ENCODE measurements around the gene DRG1. TPM values are rescaled to one million over a fixed set of nuclear protein-coding genes. Genes with fewer than 3 reads are reported as not detected.
"Not testable (repeated sequence)": the region's sequence is repeated elsewhere in the genome, so short reads cannot be mapped to it uniquely, and the experiment has no call there.

The DRG1 gene
- total RNA-seq, 1 experiment from 2014 or later = 99.8 TPM

DNA sequence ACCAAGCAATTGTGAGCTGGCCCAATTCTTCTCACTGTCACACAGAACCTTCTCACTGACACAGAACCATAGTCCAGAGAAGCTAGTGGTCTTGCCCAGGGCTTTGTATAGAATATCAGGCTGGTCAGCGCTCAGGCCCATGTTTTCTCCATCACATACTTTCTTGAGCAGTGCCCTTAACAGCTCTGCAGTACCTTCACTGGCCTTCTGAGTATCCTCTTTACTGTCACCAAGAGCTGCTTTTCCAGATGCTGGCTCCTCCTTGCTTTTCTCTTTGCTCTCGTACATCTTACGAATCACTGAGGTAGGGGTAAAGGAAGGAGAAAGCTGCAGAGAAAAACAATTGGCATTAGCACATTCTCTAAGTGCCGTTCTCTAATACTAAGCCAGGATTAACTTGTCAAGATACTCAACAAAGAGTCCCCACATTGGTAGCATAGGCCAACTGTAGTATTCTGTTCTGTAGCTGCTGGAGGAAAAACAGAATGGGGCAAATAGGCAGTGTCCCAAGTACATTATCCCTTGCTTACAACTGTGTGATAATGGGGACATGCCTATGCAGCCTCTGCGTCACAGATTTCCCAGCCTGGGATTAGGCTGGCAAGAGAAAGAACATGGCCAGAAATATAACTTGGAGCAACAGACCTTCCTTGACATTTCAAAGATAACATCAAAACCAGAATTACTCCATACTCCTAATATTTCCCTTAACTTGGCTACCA is 43.5 kb downstream of the DRG1 start:
- no peak for DNase-seq (ENCODE audit: low read depth)

DNA sequence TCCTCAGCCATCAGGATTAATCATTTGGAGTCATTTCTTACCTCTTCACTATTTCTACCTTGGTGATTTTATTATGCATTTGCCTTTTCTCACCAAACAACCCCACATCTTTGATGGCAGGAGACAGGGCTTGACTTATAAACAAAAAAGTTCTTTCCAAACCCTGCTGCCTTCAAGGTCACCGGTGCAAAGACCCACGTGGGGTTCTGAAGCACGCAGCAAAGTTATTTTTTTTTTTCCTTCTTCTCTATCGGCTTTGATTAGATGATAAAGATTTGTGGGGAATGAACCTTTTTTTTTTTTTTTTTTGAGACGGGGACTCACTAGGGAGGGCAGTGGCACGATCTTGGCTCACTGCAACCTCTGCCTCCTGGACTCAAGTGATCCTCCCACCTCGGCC is 44.1 kb downstream of the DRG1 start:
- no peak for DNase-seq (ENCODE audit: low read depth)

DNA sequence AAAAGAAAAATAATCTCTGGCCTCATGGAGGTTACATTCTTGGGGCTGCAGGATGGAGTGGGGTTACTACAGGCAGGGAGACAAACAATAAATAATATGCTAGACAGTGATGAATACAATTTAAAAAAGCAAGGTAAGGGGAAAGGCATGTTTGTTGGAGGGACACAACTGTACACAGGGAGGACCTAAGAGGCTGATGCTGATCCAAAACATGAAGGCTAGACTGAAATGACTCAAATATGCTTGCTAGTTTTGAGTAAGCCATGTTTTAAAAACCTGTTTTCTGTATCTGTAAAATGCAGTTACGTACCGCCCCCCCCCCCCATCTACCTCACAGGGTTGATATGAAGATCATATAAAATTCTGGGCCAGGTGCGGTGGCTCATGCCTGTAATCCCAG is 46.2 kb downstream of the DRG1 start:
- no peak for DNase-seq (ENCODE audit: low read depth)

DNA sequence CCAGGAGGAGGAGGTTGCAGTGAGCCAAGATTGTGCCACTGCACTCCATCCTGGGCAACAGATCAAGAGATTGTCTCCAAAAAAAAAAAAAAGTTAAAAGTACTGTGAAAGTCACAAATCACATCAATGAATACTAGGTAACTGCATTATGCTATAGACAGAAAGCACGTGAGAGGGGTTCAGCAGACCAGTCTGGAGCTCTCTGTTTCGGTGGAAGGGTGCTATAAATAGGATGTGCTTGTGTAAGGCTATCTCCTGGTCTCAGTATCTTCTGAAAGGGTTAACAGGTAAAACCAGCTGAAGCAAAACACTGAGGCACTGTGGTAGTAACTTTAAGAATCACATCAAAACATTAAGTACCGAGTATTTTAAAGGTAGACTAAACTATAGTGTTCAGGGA is 46.8 kb downstream of the DRG1 start:
- no peak for DNase-seq (ENCODE audit: low read depth)

DNA sequence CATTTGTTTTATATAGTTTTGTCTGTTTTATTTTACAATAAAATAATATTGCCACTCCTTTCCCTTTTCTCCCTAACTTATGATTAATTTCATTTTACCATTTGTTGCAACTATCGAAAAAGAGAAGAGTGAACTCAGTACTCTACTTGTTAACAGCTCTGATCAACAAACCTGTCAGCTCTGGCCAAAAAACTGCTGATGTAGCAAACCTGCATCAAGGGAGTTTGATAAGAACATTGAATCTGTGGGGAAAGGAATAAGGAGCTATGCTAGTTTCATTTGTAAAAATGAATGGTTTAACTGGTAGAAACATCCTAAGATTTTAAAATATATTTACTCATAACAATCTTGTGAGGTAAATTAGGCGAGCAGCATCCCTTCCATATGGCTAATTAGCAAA is 47.4 kb downstream of the DRG1 start:
- DNase-seq (ENCODE audit: low read depth) = no peak

DNA sequence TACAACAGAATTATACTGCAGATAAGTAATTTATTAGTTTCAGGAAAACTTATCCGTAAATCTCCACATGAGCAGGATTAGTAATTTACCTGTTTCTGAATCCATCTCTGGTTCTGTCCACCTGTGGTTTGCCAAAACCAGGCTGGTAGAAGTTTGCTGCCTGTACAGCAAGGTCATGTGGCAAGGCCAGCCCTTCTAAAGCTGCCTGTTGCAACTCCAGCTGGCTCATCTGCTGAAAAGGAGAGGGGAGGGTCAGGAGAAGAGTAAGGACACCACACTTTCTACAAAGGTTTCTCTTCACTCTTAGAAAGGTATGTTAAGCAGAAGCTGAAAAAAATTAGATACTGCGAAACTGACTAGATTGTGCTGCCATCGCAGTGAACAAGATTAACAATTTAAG is 47.9 kb downstream of the DRG1 start:
- no peak for DNase-seq (ENCODE audit: low read depth)

DNA sequence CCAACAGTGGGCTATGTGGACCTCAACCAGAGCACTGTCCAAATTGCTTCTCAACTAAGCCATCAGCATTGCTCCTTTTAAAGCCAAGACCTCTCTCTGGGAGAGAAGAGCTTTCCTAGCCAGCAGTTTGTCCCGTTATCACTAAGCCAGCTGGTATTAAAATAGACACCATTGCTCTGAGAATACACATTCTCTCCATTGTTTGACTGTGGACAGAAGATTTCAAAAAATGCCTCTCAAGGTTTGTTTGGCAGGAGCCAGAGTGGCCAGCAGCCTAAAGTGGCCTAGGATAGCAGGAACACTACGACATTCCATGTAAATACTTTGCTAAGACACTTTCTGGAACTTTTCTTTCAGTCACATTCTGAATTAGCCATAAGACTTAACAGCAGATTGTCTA is 49.0 kb downstream of the DRG1 start:
- no peak for DNase-seq (ENCODE audit: low read depth)

DNA sequence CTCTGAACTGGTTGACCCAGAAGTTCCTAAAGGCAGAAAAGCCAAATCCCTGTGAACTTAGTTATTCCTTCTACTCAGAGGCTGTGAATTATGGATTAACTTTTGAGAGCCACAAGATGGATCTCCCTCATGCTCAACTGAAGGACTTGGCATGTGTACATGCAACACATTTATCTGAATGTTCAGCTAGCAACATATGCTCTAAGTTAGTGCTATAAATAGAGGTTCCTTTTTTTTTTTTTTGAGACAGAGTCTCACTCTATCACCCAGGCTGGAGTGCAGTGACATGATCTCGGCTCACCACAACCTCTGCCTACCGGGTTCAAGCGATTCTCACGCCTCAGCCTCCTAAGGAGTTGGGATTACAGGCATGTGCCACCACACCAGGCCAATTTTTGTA is 50.1 kb downstream of the DRG1 start:
- no peak for DNase-seq (ENCODE audit: low read depth)

DNA sequence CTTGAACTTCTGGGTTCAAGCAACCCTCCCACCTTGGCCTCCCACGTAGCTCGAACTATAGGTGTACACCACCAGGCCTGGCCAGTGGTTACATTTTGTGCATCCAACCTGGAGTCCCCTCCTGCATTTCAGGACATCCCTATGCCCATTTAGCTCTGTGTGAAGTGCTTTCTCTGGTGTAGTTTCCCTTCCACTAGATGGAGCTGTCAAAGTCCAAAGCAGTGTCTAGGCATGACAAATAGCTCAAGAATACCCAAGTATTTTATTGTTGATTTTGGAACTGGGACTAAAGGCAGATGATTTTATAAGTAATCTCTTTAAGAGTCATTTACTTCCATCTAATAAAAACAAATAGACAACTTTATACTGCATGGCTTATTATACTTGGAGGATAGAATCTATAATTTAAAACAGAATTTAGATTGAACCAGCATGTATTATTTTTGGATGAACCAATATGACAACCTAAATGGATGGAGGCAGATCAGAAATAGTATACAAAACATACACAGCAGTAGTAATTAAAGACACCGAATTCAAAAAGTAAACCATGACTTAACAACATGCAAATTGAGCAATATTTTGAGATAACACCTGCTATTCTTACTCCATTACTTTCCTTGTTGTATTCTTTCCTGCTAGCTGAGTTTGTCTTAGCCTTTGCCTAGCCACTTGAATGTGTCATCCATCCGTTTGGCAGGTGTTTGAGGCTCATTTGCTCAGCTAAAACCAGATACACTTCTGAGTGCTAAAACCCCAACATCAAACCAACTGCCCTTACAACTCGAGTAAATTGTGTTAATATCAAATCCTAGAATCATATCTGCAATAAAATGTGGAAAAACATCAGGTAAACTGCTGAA is 52.5 kb downstream of the DRG1 start:
- DNase-seq (ENCODE audit: low read depth) = peak; percentile 55

DNA sequence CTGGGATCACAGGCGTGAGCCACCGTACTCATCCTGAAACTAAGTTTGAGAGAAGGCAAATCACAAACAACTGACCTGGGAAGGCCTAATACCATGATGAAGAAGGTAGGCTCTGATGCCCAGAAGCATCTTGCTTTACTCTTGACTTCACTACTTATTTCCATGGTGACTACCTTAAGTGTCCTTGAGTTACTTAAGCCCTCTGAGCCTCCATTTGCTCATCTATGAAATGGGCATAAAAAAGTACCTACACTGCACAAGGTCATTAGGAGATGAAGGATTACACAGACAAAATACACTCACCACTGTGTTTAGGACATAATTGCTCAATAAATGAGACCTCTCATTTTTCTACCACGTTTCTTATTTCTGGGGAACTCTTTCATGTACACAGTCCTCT is 62.3 kb downstream of the DRG1 start:
- no peak for DNase-seq (ENCODE audit: low read depth)

DNA sequence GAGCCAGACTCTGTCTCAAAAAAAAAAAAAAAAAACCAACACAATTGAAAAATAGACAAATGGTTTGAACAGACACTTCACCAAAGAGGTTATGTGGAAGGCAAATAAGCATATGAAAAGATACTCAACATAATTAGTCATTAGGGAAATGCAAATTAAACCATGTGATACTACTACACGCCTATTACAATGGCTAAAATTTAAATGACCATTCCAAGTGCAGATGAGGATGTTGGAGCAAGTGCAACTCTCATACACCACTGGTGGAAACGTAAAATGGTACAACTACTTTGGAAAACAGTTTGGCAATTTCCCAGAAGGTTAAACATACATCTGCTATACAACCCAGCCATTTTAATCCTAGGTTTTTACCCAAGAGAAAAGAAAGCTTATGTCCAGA is 65.9 kb downstream of the DRG1 start:
- DNase-seq (ENCODE audit: low read depth) = no peak

DNA sequence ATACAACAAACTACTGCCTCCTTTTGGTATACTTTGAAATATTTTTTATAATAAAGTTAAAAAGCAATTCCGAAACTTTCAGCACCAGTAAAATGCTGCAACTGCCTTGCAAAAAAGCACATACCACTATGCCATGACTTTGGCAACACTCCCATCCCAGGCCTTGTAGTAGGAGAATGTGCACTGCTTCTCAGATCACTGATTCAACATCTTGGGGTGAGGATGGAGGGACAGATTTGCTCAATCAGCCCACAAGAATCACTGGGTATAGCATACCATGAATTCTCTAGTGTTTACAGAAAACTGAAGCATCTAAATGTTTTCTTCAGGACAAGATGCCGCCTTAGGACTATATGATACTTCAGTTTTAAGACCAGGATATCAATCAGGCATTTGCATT is 75.3 kb downstream of the DRG1 start:
- DNase-seq (ENCODE audit: low read depth) = peak; percentile 46

DNA sequence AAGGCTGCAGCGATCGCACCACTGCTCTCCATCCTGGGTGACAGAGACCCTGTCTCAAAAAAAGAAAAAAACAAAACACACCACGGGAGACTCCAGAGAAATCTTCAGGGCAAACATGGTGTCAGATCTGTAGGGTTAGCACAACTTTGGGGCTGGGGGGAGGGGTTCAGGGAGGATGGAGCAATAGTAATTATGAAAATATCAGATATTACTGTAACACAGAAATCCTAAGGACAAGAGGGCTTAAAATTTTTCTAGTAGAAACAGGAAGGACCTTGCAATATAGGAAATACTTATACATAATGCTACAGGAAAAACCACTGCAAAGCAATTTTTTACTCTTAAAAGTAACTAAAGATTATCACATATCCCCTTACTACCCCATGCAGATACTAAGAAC is 76.4 kb downstream of the DRG1 start:
- no peak for DNase-seq (ENCODE audit: low read depth)

DNA sequence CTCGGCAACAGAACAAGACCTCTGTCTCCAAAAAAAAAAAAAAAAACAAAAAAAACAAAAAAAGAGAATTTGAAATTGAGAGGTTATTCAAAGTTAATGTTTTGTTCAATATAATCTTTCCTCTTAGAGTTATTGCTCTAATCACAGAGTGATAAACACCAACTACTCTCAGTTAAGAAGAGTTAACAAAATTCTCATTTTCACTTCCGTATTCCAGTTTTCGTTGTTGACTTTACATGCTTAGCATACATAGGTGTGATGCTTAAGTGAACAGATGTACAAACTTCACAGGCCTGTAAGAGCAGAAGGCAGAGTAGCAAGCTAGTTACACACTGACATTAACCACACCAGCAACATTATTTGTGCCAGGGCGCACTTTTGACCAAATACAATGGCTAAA is 77.9 kb downstream of the DRG1 start:
- no peak for DNase-seq (ENCODE audit: low read depth)

DNA sequence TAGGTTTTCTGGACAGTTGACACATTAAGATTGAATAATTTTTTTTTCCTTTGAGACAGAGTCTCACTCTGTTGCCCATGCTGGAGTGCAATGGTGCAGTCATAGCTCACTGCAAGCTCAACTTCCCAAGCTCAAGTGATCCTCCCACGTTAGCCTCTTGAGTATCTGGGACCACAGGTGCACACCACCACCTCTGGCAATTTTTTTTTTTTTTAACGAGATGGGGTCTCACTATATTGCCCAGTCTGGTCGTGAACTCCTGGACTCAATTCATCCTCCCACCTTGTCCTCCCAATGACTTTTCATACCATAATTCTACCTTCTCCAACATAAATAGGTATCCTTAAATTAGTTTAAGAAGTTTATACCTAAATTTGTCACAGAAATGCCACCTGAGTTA is 81.7 kb downstream of the DRG1 start:
- DNase-seq (ENCODE audit: low read depth) = no peak

DNA sequence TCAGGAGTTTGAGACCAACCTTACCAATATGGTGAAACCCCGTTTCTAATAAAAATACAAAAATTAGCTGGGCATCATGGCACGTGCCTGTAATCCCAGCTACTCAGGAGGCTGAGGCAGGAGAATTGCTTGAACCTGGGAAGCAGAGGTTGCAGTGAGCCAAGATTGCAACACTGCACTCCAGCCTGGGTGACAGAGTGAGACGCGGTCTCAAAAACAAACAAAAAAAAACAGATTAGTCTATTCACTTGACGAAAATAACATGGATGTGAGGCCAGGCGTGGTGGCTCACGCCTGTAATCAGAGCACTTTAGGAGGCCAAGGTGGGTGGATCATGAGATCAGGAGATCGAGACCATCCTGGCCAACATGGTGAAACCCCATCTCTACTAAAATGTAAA is 83.1 kb downstream of the DRG1 start:
- DNase-seq (ENCODE audit: low read depth) = not testable (repeated sequence)

Other genes starting within 250 kb of the DRG1 start
- gene RNF185, start 239.4 kb upstream of the DRG1 start, total RNA-seq (2014; rRNA removed) = 30.0 and 36.0 TPM in 2 replicates
- 24.8 and 30.3 TPM in 2 replicates for gene LIMK2, start 187.3 kb upstream of the DRG1 start, total RNA-seq (2014; rRNA removed)
- 4.2 and 5.4 TPM in 2 replicates for gene PIK3IP1, start 107.1 kb upstream of the DRG1 start, total RNA-seq (2014; rRNA removed)
- gene PATZ1, start 53.3 kb upstream of the DRG1 start, total RNA-seq (2014; rRNA removed) = 14.7 and 18.3 TPM in 2 replicates
- 11.9 and 12.3 TPM in 2 replicates for gene EIF4ENIF1, start 90.2 kb downstream of the DRG1 start, total RNA-seq (2014; rRNA removed)
- gene SFI1, start 96.9 kb downstream of the DRG1 start, total RNA-seq (2014; rRNA removed) = 15.3 and 16.0 TPM in 2 replicates